GM12801 (cell line): ENCODE measurements around the gene MAP3K5.

Experiments used
- CTCF ChIP-seq: IDR thresholded peaks from one replicate; pipeline ENCODE4 v1.5.1; 2011; ENCODE audit warnings: control low read depth; ENCODE audit not compliant: insufficient read length; ENCODE audit errors: extremely low read depth

MAP3K5 gene

GRCh38 chr6:136710877-136711552 is 81.3 kb downstream of the MAP3K5 start:
- no peak for TF ChIP-seq CTCF

- TF ChIP-seq CTCF: no peak
Observed at GRCh38 chr6:136709429-136709828, 82.8 kb downstream of the MAP3K5 start.

GRCh38 chr6:136706430-136706829 is 85.8 kb downstream of the MAP3K5 start:
- no peak for TF ChIP-seq CTCF

GRCh38 chr6:136703331-136703865 is 88.9 kb downstream of the MAP3K5 start:
- TF ChIP-seq CTCF: no peak

- TF ChIP-seq CTCF: no peak
Observed at GRCh38 chr6:136701045-136701444, 91.2 kb downstream of the MAP3K5 start.

- TF ChIP-seq CTCF: no peak
Observed at GRCh38 chr6:136699358-136699757, 92.9 kb downstream of the MAP3K5 start.

GRCh38 chr6:136696783-136697364 is 95.4 kb downstream of the MAP3K5 start:
- TF ChIP-seq CTCF: no peak
